GM12891 (cell line): Measurements from ENCODE around the gene FXYD3.

Source experiments
- PAX5 ChIP-seq: IDR thresholded peaks from 2 replicates; pipeline ENCODE4 v1.6.1; 2011; ENCODE audit warnings: low read length, moderate library complexity, mild to moderate bottlenecking; ENCODE audit not compliant: insufficient read depth, severe bottlenecking
- POLR2A ChIP-seq: IDR thresholded peaks from 2 replicates; pipeline ENCODE4 v1.6.1; 2011; ENCODE audit warnings: low read depth, low read length, control low read depth
- POLR2AphosphoS5 ChIP-seq: IDR thresholded peaks from 2 replicates; pipeline ENCODE4 v1.6.1; 2011; ENCODE audit warnings: low read depth, low read length, control low read depth

DNA sequence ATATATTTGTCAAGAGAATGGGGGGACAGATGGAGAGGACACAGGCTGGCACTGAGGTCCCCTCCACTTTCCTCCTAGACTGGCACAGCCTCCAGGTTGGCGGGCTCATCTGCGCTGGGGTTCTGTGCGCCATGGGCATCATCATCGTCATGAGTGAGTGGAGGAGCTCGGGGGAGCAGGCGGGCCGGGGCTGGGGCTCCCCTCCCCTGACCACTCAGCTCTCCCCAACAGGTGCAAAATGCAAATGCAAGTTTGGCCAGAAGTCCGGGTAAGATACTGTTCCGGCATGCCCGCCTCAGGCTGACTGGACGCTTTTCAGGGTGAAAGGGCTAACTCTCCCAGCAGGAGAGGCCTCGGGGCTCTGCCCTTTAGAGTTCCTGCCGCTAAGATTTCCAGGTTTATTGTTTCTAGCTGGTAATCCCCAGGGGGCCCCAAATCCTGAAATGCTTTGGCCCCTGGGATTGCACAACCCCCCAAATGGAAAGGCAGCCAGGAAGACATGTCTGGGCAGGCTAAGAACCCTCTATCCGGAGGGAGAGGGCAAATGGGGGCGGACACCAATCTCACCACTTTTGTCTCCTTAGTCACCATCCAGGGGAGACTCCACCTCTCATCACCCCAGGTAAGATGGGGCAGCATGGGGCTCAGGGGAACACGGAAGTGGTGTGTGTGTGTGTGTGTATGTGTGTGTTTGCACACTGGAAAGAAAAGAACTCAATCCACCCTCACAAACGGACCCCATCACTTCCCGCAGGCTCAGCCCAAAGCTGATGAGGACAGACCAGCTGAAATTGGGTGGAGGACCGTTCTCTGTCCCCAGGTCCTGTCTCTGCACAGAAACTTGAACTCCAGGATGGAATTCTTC, 7.3 kb downstream of the FXYD3 start:
- no peak for TF ChIP-seq POLR2A
- no peak for TF ChIP-seq POLR2AphosphoS5
- no peak for TF ChIP-seq PAX5
